ENCODE measurements around the gene USP20.

Gene USP20

DNA sequence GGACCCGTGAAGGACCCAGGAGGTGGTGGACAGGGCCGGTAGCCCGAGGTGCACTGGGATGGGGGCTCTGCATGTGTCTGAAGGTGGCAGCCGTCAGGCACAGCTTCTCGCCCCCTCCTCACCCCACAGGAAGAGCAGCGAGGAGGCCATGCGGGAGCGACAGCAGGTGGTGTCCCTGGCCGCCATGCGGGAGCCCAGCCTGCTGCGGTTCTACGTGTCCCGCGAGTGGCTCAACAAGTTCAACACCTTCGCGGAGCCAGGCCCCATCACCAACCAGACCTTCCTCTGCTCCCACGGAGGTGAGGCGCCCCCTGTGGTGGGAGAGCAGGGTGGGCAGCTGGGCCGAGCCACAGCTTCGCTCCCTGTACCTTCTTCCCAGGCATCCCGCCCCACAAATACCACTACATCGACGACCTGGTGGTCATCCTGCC lies 39.9 kb downstream of the USP20 start:
- no peak for DNase-seq (ENCODE audit: low read depth in 2 of 2)

DNA sequence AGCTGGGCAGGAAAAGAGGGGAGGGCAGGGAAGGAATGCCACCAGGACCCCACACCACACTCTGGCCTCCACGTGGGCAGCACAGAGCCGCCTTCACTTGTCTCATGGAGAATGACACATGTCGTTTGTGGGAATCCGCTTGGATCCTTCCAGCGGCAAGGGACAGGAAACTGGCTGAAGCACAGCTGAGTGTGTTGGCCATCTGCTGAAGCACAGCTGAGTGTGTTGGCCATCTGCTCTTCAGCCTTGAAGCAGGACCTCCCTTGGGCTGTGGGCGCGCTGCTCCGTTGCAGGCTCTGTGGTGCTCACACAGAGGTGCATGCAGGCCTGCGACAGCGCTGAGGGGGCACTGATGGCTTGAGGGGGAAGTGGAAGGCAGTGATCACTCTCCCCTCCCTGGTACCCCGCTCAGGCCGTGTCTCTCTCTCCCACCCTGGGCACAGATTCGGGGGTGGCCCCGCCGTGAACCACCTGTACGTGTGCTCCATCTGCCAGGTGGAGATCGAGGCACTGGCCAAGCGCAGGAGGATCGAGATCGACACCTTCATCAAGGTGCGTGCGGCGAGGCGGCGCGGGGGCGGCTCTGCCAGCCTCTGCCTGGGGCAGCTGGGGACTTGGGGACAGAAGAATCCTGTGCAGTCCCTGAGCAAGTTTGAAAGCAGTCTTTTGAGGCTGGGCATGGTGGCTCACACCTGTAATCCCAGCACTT lies 40.6 kb downstream of the USP20 start:
- DNase-seq (ENCODE audit: low read depth in 2 of 2) = no peak

DNA sequence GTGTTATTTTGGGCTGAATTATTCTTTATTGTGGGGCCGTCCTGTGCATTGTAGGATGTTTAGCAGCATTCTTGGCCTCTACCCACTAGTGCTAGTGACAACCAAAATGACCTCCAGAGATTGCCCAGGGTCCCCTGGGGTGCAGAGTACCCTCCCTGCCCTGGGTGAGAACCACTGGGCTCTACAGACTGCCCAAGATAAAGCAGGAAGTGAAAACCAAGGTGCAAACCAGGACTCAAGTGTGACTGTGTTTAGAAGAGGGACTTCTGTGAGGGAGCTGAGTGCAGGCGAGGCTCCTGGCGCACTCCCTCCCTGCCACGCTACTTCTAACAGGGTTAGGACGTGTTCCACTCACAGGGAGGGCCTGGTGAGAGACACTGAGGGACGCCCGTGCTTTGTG lies 41.6 kb downstream of the USP20 start:
- no peak for DNase-seq (ENCODE audit: low read depth in 2 of 2)

DNA sequence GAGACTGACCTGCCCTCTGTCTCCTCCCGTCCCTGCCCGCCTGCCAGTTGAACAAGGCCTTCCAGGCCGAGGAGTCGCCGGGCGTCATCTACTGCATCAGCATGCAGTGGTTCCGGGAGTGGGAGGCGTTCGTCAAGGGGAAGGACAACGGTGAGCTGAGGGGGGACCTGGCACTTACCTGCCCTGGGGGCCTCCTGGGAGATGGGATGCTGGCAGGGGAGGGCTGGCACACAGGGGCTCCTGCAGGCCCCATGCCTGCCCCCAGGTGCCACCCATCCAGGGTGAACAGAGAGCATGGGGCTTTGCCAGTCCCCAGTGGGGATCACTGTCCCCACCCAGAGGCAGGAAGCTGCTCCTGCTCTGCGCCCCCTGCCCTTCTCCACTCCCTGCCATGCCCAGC lies 43.0 kb downstream of the USP20 start:
- no peak for DNase-seq (ENCODE audit: low read depth in 2 of 2)

DNA sequence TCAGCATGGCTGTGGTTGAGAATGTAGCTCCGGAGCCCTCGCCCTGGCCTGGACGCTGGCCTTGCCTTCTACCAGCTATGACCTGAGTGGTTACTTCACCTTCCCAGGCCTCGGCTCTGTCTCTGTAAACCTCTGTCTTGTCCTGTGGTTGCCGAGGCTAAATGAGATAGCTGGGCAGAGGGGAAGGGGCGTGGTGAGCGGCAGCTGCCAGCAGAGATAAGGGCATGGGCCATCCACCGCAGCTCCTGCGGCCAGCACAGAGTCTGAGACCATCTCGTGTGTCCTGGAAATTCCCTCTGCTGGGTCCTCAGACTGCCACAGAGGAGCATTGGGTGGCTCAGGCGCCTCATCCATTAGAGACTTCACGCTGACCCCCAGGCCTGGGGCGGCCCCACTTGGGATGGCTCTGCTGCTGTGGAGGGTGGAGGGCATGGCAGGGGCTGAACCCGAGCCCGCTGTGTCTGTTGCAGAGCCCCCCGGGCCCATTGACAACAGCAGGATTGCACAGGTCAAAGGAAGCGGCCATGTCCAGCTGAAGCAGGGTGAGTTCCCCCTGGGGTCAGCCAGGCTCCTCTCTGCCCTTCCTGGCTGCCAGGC lies 43.9 kb downstream of the USP20 start:
- DNase-seq (ENCODE audit: low read depth in 2 of 2) = no peak

DNA sequence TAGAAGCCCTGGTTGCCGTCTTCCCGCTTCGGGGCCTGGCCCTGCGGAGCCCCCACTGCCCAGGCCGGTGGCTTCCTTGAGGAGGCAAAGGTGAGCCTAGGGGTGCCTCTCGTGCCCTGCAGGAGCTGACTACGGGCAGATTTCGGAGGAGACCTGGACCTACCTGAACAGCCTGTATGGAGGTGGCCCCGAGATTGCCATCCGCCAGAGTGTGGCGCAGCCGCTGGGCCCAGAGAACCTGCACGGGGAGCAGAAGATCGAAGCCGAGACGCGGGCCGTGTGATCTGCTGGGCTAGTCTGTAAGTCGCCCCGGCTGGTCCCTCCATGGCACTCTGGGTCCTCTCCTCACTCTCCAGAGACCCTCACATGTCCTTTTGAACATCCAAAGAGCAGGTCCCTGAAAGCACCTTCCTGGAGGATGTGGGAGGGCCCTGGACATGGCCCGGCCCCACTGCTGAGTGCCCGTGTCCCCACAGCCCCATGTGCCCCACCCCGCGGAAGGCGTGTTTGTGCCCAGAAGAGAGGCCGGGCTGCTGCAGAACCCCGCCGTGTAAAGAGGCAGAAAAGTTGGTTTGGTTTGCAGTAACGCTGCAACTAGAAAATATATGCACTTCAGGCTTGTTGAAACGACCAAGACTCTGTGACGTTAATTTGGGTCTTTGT lies 44.9 kb downstream of the USP20 start:
- DNase-seq (ENCODE audit: low read depth in 2 of 2) = no peak

DNA sequence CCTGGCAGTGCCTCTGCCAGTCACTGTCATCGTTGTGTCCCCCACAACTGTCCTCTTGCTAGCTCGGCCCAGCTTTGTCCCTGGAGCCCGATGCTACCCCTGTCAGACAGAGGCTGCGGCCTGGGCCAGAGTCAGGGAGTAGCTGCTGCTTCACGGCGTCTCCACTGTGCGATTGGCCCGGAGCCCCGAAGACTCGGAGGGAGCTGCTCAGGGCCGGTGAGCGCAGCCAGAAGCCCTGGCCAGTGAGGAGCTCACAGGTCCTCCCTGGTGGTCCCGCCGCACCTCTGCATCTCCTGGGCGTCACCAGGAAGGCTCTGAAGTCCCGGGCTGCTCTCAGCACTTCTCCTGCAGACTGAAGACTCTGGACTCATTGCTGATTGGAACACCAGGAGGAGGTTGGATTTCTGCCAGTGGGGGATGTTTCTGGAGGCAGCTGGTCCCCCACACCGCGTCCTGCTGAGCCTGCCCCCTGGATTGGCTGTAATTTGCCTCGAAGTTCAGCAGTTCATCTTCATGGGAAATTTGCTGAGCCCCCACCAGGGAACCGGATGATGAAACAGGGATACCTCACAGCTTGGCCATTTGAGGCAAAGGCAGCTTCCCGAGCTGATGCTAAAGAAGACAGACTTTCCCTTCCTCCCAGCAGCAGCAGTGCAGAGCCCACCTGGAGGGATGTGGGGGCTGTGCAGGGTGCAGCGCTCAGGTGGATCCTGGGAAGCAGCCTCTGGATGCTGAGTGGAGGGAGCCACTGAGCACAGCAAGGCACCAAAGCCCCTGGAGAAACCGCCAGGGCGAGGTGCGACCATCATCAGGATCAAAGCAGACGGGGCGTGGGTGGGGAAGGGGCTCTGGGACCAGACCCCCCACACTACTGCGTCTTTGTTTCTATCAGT lies 45.6 kb downstream of the USP20 start:
- no peak for DNase-seq (ENCODE audit: low read depth in 2 of 2)

DNA sequence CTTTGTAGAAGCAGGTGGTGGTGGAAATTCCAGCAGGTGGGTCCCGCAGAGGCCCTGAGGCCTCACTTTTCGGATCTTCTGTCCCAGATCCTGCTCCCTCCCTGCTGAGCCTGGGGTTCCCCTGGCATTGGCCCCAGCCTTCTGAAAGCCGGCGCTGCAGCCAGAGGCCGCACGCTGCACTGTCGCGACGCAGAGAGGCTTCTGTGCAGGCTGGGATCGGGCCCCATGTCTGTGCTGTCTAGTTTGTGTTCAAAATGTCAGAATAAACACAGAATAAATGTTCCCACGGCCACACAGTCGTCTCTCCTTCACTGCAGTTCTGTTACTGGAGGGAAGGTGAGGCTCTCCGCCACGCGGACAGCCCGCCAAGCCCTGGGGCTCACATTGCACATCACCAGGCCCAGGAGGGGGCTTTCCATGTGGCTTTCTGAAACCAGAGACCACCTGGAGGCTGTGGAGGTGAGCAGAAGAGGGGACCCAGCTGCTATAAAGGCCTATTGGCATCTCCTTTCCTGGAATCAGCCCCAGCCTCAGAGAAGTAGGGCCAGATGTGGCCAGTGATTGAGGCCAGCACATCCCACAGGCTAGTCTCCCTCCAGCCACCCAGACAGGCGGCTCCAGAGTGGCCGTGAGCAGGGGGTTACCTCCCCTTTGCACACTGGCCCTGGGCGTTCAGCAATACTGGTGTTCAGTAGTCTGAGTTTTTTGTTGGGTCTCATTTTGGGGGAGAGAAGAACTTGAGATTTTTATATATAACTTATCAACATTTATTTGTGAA lies 46.5 kb downstream of the USP20 start:
- DNase-seq (ENCODE audit: low read depth in 2 of 2) = no peak

DNA sequence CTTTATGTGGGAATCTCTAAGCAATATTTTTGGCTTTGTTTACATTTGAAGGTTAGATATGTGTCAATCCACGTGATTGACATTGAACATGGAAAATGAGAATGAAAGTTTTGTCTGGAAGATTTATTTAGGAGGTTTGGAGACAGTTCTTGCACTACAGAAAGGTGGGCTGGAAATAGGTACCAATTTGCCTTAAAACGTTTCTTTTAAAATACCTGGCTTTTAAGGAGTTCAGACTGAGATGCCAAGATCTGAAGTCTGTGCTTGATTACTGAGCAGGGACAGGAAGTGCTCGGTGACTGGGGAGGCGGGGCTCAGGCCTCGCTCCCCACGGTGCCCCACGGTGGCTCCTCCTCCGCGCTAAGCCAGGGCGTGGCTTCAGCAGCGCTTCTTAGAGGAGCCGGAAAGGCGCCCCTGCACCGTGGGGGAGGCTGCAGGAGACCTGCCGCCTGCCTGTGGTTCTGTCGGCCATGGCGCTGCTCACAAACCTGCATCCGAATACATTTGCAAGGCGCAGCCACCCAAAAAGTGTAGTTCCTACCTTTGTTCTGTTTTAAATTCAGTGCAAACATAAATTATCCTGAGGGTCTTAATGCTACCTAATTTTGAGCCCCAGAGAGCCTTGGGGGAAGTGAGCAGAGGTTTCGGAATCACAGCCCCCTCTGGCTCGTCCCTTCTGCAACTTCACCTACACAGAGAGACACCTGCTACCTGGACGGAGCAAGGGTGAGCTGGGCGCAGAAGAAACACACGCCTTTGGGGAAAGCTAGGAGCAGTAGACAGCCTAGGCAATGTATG lies 49.2 kb downstream of the USP20 start:
- DNase-seq (ENCODE audit: low read depth in 2 of 2) = peak; percentile 87 to 92

DNA sequence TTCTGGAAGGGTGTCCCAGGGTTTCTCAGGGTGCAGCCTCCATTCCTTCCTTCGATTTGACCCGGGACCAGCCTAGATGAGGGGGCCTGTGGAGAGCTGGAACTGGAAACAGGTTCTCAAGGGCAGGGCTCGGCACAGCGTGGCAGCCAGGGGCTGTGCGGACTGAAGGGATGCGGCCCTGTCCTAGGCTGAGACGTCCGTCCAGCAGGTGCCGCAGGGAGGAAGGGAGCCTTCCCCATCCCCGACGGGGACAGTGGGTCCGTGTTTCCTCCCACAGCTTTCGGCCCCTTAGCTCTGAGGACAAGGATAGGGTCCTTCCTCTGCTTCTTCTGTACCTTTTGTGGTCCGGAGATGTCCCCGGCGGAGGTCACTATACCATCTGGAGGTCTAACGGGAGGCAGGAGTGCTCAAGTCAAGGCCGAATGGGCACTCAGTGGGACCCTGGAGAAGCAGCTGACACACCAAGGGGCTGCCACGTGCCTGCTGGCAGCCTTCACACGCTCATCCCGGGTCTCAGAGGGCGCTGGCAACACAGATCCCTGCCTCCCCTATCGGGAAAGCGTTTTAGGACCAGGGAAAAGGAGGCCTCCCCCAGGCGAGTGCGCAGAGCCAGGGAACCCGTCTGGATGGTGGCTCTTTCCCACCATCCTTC lies 49.9 kb downstream of the USP20 start:
- DNase-seq (ENCODE audit: low read depth in 2 of 2) = no peak

DNA sequence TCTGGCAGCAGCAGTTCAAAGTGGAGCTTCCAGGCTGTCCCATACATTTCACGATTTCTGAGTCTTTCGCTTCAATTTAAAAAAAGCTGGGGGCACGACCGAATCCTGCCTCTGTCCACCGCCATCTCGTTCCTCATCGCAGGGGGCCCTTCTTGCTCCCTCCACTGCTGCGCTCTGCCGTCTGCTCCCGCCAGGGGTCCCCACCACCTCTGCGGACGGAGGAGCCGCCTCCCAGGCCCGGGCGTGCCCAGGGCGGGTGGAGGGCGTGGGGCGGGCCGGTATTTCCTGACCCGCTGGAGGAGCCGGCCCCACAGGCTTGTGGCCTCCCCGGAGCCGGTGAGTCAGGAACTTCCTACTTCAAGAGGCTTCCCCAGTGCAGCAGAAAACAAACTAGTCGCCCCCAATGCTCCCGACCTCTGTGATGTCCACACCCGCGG lies 50.4 kb downstream of the USP20 start:
- peak; percentile 81 to 90 for DNase-seq (ENCODE audit: low read depth in 2 of 2)

DNA sequence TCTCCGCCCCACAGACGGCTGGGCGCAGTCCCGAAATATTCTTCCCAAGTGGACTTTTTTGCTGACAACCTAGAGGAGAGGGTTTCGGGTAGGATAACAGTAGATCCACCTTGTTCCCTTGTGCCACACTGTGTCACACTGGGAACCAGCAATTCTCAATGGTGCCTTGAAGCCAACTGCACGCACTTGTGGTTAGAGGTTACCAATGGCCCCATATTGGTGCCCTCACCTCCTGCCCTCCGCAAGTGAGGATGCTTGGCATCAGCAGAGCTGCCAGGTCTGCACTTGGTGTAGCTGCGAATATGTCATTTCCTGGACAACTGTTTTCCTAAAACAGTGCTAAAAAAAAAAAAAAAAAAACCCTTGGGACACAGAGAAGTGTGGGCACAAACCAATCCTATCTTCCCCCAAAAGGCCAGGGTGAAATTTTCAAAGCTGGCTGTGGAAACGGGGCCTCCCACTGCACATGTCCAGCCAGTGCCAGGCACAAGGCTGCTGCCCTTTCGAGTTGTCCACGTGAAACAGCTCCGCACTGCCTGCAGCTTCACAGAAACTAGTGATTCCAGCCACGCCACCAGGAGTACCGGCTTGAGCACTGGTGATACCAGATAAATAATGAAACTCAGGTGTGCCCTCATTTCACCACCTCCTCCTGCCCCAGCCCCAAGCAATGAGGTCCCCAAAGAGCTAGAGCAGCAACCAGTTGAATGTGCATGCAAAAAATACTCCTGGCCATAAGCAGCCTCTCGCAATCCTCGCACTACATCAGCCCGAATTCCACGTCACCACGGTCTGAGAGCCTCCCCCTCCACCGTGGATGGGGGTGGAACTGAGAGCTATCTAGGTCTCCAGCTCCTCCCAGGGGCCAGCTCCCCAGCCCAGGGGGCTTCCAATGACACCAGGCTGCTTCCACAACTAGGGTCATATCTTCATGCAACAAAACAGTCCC lies 51.2 kb downstream of the USP20 start:
- no peak for DNase-seq (ENCODE audit: low read depth in 2 of 2)

DNA sequence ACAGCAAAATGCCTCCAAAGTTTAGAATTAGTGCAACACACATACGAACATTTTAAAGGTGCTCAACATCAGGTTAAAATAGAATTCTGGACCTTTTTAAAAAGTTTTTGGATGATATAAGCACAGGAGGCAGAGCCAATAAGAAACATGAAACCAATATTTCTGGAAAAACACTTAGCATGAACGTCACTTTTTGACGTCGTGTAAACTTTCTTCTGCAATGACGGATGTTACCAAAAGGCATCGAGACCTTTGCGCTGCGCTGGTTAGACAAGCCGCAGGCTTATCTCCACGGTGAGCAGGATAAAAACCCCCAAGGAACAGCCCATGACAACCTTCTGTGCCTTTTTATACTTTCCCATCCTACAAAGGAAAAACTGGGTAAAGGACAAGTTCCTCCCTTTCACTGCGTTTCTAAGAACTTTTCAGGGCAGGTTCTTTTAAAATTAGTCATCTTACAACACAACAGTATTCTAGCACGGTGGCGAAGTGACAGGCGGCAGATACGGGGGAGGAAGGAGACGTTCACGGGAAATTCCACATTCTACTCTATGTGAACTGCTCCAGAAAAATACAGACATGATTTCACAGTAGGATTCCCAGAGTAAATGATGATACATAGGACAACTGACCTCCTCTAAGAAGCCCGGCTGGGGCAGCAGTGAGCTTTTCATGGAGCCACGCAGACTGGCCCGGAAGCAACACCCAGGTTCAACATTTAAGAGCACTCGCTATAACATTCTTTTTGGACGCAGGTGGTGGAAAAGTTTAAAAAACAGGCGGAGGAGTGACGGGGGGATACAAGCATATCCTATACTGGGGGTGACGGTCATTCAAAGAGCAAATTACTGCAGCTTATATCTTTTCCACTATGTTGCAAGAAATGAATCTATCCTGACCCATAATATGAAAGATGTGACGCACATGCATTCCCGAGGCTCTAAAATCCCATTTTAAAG lies 52.4 kb downstream of the USP20 start:
- DNase-seq (ENCODE audit: low read depth in 2 of 2) = no peak

DNA sequence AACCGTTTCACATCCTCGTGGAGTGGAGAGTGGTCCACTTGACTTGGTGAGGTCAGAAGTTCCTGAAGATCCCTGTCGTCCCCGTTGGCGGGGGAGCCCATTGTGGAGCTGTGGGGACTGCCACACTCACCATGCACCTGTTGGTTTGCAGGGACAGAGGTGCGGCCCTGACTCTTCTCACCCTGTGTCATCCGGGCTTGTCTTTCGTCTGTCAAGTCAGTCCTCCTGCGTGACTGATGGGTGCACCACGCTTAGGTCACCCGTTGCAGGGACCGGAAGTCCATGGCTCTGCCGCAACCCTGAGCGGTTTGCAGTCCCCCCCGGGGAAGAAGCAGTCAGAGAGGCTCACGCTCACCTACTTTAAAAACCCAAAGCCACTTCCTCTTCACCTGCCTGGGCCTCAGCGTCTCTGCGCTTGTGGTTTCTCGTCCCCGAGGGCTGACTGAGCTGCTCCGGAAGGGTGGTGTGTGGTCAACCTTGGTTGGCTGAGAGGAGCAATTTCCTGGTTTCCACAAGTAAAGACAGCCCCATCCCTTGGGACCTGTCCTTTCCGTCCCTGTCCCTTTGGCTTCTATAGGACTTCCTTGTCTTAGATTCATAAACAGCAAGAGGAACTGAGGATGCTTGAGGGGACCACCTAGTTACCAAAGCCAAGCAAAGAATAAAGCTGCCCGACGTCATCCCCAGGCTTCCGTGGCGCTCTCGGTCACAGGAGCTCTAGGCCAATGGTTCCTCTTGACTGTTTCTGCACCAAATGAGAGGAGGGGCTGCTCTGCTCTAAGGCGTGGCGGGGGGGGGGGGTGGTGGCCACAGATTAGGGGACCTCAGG lies 53.2 kb downstream of the USP20 start:
- DNase-seq (ENCODE audit: low read depth in 2 of 2) = peak; percentile 53 to 79

DNA sequence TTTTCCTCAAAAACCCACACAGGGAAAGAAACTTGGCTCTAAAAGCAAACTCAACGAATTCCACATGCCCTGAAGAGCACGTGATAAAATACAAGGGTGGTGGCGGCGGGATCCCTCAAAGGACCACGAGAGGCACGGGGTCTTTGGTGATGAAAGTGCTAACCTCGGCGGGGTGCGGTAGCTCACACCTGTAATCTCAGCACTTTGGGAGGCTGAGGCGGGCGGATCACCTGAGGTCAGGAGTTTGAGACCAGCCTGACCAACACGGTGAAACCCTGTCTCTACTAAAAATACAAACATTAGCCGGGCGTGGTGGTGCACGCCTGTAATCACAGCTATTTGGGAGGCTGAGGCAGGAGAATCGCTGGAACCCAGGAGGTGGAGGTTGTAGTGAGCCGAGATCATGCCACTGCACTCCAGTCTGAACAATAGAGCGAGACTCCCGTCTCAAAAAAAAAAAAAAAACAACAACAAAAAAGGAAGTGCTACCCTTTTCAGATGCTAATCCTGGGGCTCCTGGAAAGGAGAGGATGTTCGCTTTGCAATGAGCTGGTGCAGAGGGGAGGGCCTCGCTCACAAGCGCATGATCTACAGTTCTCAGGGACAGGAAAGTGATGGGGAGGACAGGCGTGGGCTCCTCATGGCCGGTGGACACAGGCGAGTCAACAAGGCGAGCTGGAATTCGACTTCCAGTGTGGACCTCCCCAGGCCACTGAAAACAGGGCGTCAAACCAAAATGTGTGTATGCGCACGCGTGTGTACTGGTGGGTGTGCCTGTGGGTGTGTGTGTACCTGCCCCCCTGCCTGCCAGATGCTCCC lies 54.1 kb downstream of the USP20 start:
- no peak for DNase-seq (ENCODE audit: low read depth in 2 of 2)
